Measurements from ENCODE around the gene CEBPB. TPM values are rescaled to one million over a fixed set of nuclear protein-coding genes. Genes with fewer than 3 reads are reported as not detected.

The CEBPB gene
- total RNA-seq, 2 donors from 2014 or later: 47.7 to 104 TPM

DNA sequence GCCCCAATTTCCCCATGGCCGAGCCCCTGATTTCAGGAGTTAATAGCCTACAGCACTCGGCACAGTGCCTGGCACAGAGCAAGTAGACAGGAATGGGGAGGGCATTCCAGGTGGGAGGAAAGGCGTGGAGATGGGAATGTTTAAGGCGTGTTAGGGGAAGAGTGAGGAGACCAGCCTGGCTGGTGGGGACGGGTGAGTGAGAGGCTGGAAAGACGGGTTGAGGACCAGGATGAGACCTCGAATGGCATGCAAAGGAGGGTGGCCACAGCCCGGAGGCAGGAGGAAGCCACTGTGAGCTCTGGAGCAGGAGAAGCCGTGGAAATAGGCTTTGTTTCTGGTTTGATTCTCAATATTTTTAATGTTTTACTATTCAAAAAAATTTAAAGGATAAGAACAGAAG, 49.5 kb downstream of the CEBPB start:
- H3K36me3 ChIP-seq (replicated peaks in 1 of 2; ENCODE audit: insufficient read depth in 1 of 2, low read depth in 2 of 2): no peaks in the 10 kb centered on the region
- intact Hi-C loops (cut with DNase I): no loop called here
- no peak overlapping the region for H3K4me3 ChIP-seq
- no peak for TF ChIP-seq POLR2A (IDR thresholded peaks at IDR 0.05)
- TF ChIP-seq, protein P1, sequence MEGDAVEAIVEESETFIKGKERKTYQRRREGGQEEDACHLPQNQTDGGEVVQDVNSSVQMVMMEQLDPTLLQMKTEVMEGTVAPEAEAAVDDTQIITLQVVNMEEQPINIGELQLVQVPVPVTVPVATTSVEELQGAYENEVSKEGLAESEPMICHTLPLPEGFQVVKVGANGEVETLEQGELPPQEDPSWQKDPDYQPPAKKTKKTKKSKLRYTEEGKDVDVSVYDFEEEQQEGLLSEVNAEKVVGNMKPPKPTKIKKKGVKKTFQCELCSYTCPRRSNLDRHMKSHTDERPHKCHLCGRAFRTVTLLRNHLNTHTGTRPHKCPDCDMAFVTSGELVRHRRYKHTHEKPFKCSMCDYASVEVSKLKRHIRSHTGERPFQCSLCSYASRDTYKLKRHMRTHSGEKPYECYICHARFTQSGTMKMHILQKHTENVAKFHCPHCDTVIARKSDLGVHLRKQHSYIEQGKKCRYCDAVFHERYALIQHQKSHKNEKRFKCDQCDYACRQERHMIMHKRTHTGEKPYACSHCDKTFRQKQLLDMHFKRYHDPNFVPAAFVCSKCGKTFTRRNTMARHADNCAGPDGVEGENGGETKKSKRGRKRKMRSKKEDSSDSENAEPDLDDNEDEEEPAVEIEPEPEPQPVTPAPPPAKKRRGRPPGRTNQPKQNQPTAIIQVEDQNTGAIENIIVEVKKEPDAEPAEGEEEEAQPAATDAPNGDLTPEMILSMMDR (IDR thresholded peaks at IDR 0.05): no peak
- H3K4me1 ChIP-seq: peaks cover 26% of the 10 kb centered on the region
- WGBS, 2 donors: 70% methylated on average over 9 of the region's 9 CpGs
- DNase-seq: no peak
- no peak for ATAC-seq
- no peak overlapping the region for H3K27ac ChIP-seq
- no peaks in the 10 kb centered on the region for H3K27me3 ChIP-seq
- H3K9me3 ChIP-seq: no peaks in the 10 kb centered on the region

DNA sequence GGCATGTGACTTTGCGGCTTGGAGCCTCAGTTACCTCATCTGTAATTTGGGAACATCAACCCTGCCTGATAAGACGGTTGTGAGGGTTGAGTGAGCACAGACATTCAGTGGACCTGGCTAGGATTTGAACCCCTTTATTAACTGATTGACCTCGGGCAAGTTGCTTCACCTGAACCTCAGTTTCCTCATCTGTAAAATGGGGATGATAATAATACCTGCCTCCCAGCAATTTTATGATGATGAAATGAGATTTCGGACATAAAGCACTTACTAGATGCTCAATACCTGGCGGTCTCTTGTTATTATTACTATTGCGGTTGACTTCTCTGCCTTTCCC, 51.5 kb downstream of the CEBPB start:
- DNase-seq (no peak), ATAC-seq (no peak)
- Histone ChIP-seq H3K36me3 (replicated peaks in 1 of 2; ENCODE audit: insufficient read depth in 1 of 2, low read depth in 2 of 2) (no peaks in the 10 kb centered on the region), H3K27ac (peak overlapping the region in 2 of 4 donors; percentile 83 to 85), H3K4me1 (peaks cover 42% of the 10 kb centered on the region), H3K4me3 (no peak overlapping the region), H3K27me3 (no peaks in the 10 kb centered on the region), H3K9me3 (no peaks in the 10 kb centered on the region)
- TF ChIP-seq, protein P1 (IDR thresholded peaks at IDR 0.05): no peak
- TF ChIP-seq POLR2A (IDR thresholded peaks at IDR 0.05): no peak
- 89 to 94% methylated on average over 6 of the region's 6 CpGs for WGBS, 2 donors
- intact Hi-C loops (cut with DNase I): no loop called here

Other genes starting within 250 kb of the CEBPB start
- 1 to 10 TPM in 1 of 2 donors, under 1 TPM in 1; 0.78 to 3.3 TPM for gene SNAI1, start 207.8 kb upstream of the CEBPB start, total RNA-seq
- 10 to 100 TPM; 42.0 to 43.8 TPM for gene UBE2V1, start 77.7 kb upstream of the CEBPB start, total RNA-seq
- 1 to 10 TPM; 9.1 to 9.6 TPM for gene PEDS1, start 37.1 kb upstream of the CEBPB start, total RNA-seq

All from body of pancreas (tissue), 4 donors.